GM12878 (cell line): ENCODE measurements around the gene EIF3A. TPM values are rescaled to one million over a fixed set of nuclear protein-coding genes. Genes with fewer than 3 reads are reported as not detected.
A peak's percentile ranks its signal among the peaks of the same experiment; 100 is the strongest.

ENCODE experiments used
- ATAC-seq: fragments of 200-7000 bp; cut with Tn5 transposase; 3 replicates; pipeline ENCODE4 v1.9.1; 2020; ENCODE audit warnings: mild to moderate bottlenecking, moderate library complexity
- BruUV-seq: library from RNA; stranded (reverse); fragments of 400-500 nt; replicated peaks from 2 replicates; lab custom pipeline; 2021; lab: Mats Ljungman, UMichigan
- CTCF ChIA-PET: fragments of 300-600 bp; sonication (Branson Sonifier 250); formaldehyde crosslinking; extraction: SDS; loops from one replicate; lab custom pipeline; 2021; ENCODE audit warnings: inconsistent platforms; lab: Yijun Ruan, JAX
- POLR2A ChIA-PET: fragments of 350-600 bp; formaldehyde crosslinking; extraction: SDS; loops from one replicate; lab custom pipeline; 2021; ENCODE audit warnings: inconsistent platforms; lab: Charles Lee
- RAD21 ChIA-PET: fragments of 300-600 bp; sonication (Branson Sonifier 250); formaldehyde crosslinking; loops from one replicate; lab custom pipeline; 2023; ENCODE audit warnings: antibody characterized with exemption; ENCODE audit not compliant: unreplicated experiment; lab: Charles Lee
- SMC1A ChIA-PET: fragments of 300-600 bp; sonication (Branson Sonifier 250); formaldehyde crosslinking; loops from one replicate; lab custom pipeline; 2023; ENCODE audit not compliant: unreplicated experiment, uncharacterized antibody; lab: Charles Lee
- DNase-seq: peaks from one replicate; pipeline ENCODE4 v3.0.0-alpha.2; 2011; ENCODE audit warnings: low read depth, low spot score
- FAIRE-seq: peaks from 3 replicates; lab custom pipeline; 2011; peaks lifted over from hg19 to GRCh38; lab: Jason Lieb, UNC
- H2AFZ ChIP-seq: 2 replicates; pipeline ENCODE4 v1.6.0; 2011; ENCODE audit warnings: low read depth, low read length, control low read depth; ENCODE audit not compliant: control insufficient read depth
- H3K27ac ChIP-seq: 2 replicates; pipeline ENCODE4 v1.5.1; 2011; ENCODE audit warnings: control low read depth; ENCODE audit not compliant: control insufficient read depth, insufficient read depth
- H3K27me3 ChIP-seq, 2 experiments: replicated peaks in 1 of 2; 2 replicates each; pipeline versions ENCODE4 v1.6.0 to v1.6.1; 2011; ENCODE audit warnings: low read length in 1 of 2; ENCODE audit not compliant: control insufficient read depth in 2 of 2, insufficient read depth in 2 of 2
- H3K36me3 ChIP-seq, 2 experiments: 2 replicates each; pipeline ENCODE4 v1.5.1; 2011; ENCODE audit warnings: low read length in 1 of 2; ENCODE audit not compliant: control insufficient read depth in 2 of 2, insufficient read depth in 2 of 2
- H3K4me1 ChIP-seq: 2 replicates; pipeline ENCODE4 v1.6.1; 2011; ENCODE audit warnings: mild to moderate bottlenecking, low read length, moderate library complexity, mixed read lengths; ENCODE audit not compliant: control insufficient read depth, insufficient read depth
- H3K4me2 ChIP-seq: 2 replicates; pipeline ENCODE4 v1.6.0; 2011; ENCODE audit warnings: control low read depth; ENCODE audit not compliant: control insufficient read depth, insufficient read depth
- H3K4me3 ChIP-seq: fragments of 200-600 bp; sonication (generic); 2 replicates; pipeline ENCODE4 v1.5.1; 2016
- H3K79me2 ChIP-seq: 2 replicates; pipeline ENCODE4 v1.6.0; 2011; ENCODE audit warnings: low read length; ENCODE audit not compliant: control insufficient read depth, insufficient read depth
- H3K9ac ChIP-seq: 2 replicates; pipeline ENCODE4 v1.8.0; 2011; ENCODE audit warnings: low read length, control low read depth, mixed read lengths; ENCODE audit not compliant: control insufficient read depth, insufficient read depth
- H3K9me3 ChIP-seq: replicated peaks from 3 replicates; pipeline ENCODE4 v1.5.1; 2011; ENCODE audit warnings: mild to moderate bottlenecking, low read length; ENCODE audit not compliant: control insufficient read depth, insufficient read depth
- H4K20me1 ChIP-seq: 2 replicates; pipeline ENCODE4 v1.6.0; 2011; ENCODE audit not compliant: control insufficient read depth, insufficient read depth
- ATF7 ChIP-seq: fragments of 450-650 bp; IDR thresholded peaks from 2 replicates; pipeline ENCODE4 v1.6.1; 2016; ENCODE audit warnings: low read depth, mild to moderate bottlenecking
- BCL3 ChIP-seq: IDR thresholded peaks from 2 replicates; pipeline ENCODE4 v1.6.1; 2011; ENCODE audit warnings: borderline replicate concordance, low read depth, mild to moderate bottlenecking, moderate library complexity, low read length; ENCODE audit not compliant: insufficient read depth, poor library complexity, severe bottlenecking
- CBX3 ChIP-seq: fragments of 200-600 bp; sonication (generic); IDR thresholded peaks from 2 replicates; pipeline ENCODE4 v1.6.1; 2016; ENCODE audit warnings: low read depth, borderline replicate concordance
- CEBPB ChIP-seq, 2 experiments: fragments of 150-350 bp in 1 of 2; IDR thresholded peaks; 2 replicates each; pipeline ENCODE4 v1.6.1; 2012 to 2014; ENCODE audit warnings: low read depth in 2 of 2, low read length in 2 of 2, borderline replicate concordance in 1 of 2, inconsistent platforms in 1 of 2
- E2F8 ChIP-seq: fragments of 450-650 bp; IDR thresholded peaks from 2 replicates; pipeline ENCODE4 v1.6.1; 2018; ENCODE audit warnings: mild to moderate bottlenecking, low read depth, moderate library complexity; ENCODE audit not compliant: partially characterized antibody
- EP300 ChIP-seq, 2 experiments: fragments of 150-350 bp in 1 of 2; IDR thresholded peaks; 2 replicates each; pipeline ENCODE4 v1.6.1; 2011 to 2012; ENCODE audit warnings: low read depth in 2 of 2, low read length in 2 of 2, borderline replicate concordance in 1 of 2, improper control_type of control experiment in 1 of 2, inconsistent platforms in 1 of 2; ENCODE audit not compliant: control insufficient read depth in 1 of 2
- GATAD2B ChIP-seq: fragments of 450-650 bp; conservative IDR thresholded peaks from 2 replicates; pipeline ENCODE4 v1.6.1; 2017; ENCODE audit warnings: low read depth, mild to moderate bottlenecking, moderate library complexity
- KLF5 ChIP-seq: fragments of 450-650 bp; IDR thresholded peaks from 2 replicates; pipeline ENCODE4 v1.6.1; 2014; ENCODE audit warnings: mild to moderate bottlenecking; ENCODE audit not compliant: partially characterized antibody
- MLLT1 ChIP-seq: fragments of 450-650 bp; IDR thresholded peaks from 2 replicates; pipeline ENCODE4 v1.6.1; 2016; ENCODE audit warnings: mild to moderate bottlenecking
- NFXL1 ChIP-seq: fragments of 450-650 bp; IDR thresholded peaks from 2 replicates; pipeline ENCODE4 v1.6.1; 2017; ENCODE audit warnings: antibody characterized with exemption, mild to moderate bottlenecking, borderline replicate concordance
- RFX5 ChIP-seq: IDR thresholded peaks from 2 replicates; pipeline ENCODE4 v1.6.1; 2011; ENCODE audit warnings: low read depth, low read length, improper control_type of control experiment
- SRF ChIP-seq, 2 experiments: IDR thresholded peaks; 2 replicates each; pipeline ENCODE4 v1.6.1; 2011; ENCODE audit warnings: low read depth in 2 of 2, low read length in 2 of 2, mild to moderate bottlenecking in 1 of 2, moderate library complexity in 1 of 2
- USF1 ChIP-seq: IDR thresholded peaks from 2 replicates; pipeline ENCODE4 v1.6.1; 2011; ENCODE audit warnings: borderline replicate concordance, low read depth, mild to moderate bottlenecking, moderate library complexity, mixed read lengths, low read length; ENCODE audit not compliant: insufficient read depth; ENCODE audit errors: extremely low read length
- WGBS: methylation state at CpG from one replicate; pipeline ENCODE4 v1.1.6; 2016; ENCODE audit warnings: low lambda C conversion rate; ENCODE audit not compliant: insufficient replicate concordance, insufficient coverage; ENCODE audit errors: missing lambda C conversion rate; 5-methylcytosine and 5-hydroxymethylcytosine counted together
- in situ Hi-C: fragments of 300-500 bp; cut with MboI; formaldehyde crosslinking; loops from 9 replicates; pipeline ENCODE4 v1.14.3; 2018; ENCODE audit warnings: mixed read lengths
- intact Hi-C: fragments of 100-400 bp; cut with micrococcal nuclease; formaldehyde crosslinking; loops from one replicate; pipeline ENCODE4 v1.14.2; 2022; ENCODE audit not compliant: unreplicated experiment
- polyA plus RNA-seq, 11 experiments: library from polyadenylated mRNA; depleted of rRNA in 4 of 11; unstranded in 6 of 11; stranded (reverse) in 5 of 11; fragments of >200 nt; fragmentation: Nextera tagmentation in 4 of 11; fragmentation: Illumina TruSeq in 1 of 11; extraction: Ambion mirVana in 4 of 11; extraction: Trizol in 1 of 11; gene quantifications; 1 replicate in 1 of 11; 2 replicates in 10 of 11; pipeline versions ENCODE4 v1.2.1 to v1.2.3, GENCODE V29; 2011 to 2016; ENCODE audit warnings: inconsistent platforms in 2 of 11, missing spikeins in 2 of 11, low read depth in 1 of 11
- total RNA-seq, 4 experiments: library from RNA; depleted of rRNA in 3 of 4; stranded (reverse); fragments of >200 nt in 3 of 4; fragmentation: Illumina TruSeq in 1 of 4; extraction: Trizol in 1 of 4; gene quantifications; 2 replicates each; pipeline versions ENCODE4 v1.2.1 to v1.2.3, GENCODE V29; 2013 to 2021

The EIF3A gene
- total and polyA plus RNA-seq, 10 of the 15 experiments (the other 5 are each of a cell fraction or from before 2014, with no cell fraction given) = 42.3 to 195 (median 96.3) TPM

GRCh38 chr10:119090026-119090795 is 9.6 kb upstream of the EIF3A start (continued):
- TF ChIP-seq BCL3 (no peak), NFXL1 (no peak), SRF (IDR thresholded peaks at IDR 0.05; ENCODE audit: low read depth in 2 of 2, low read length in 2 of 2) (no peak), EP300 (IDR thresholded peaks at IDR 0.05; ENCODE audit: borderline replicate concordance in 1 of 2, control insufficient read depth in 1 of 2, low read depth in 2 of 2, low read length in 2 of 2) (no peak)

GRCh38 chr10:119087271-119087882 is 6.8 kb upstream of the EIF3A start:
- in situ Hi-C loops = no loop called here
- no peak for DNase-seq
- peak overlapping the region; percentile 45; the same call in 1 of the 2 replicates for H2AFZ ChIP-seq
- H3K4me1 ChIP-seq = peaks cover 37% of the 10 kb centered on the region
- ATAC-seq = peak; percentile 11
- BruUV-seq = no TSS peak
- H3K4me3 ChIP-seq = no peak overlapping the region
- whole genome bisulfite sequencing = 31% methylated on average over 4 of the region's 4 CpGs
- ChIA-PET CTCF (interaction anchor here (1.2 kb wide), 1 partner anchor 358 kb away, joined by 3 read pairs; no protein-coding TSS in a partner anchor), SMC1A (interaction anchor here (0.6 kb wide), 1 partner anchor 506 kb away, joined by 3 read pairs; no protein-coding TSS in a partner anchor), POLR2A (interaction anchor here (0.7 kb wide), 1 partner anchor 406 kb away, joined by 4 read pairs; no protein-coding TSS in a partner anchor), RAD21 (interaction anchor here (1.1 to 1.5 kb wide), 2 partner anchors 14 to 107 kb away, joined by 3 read pairs; no protein-coding TSS in a partner anchor)
- no peaks in the 10 kb centered on the region for H3K36me3 ChIP-seq
- H3K4me2 ChIP-seq = peak overlapping the region; percentile 54
- H3K9me3 ChIP-seq = no peaks in the 10 kb centered on the region
- no peak for FAIRE-seq
- no peaks in the 10 kb centered on the region for H3K79me2 ChIP-seq
- no peaks in the 10 kb centered on the region for H3K27me3 ChIP-seq
- intact Hi-C loops = no loop called here
- H3K27ac ChIP-seq = no peak overlapping the region
- H4K20me1 ChIP-seq = no peaks in the 10 kb centered on the region
- no peak overlapping the region for H3K9ac ChIP-seq
- TF ChIP-seq GATAD2B = no peak
- TF ChIP-seq MLLT1 = no peak
- TF ChIP-seq RFX5 = no peak
- TF ChIP-seq CEBPB (IDR thresholded peaks at IDR 0.05; ENCODE audit: borderline replicate concordance in 1 of 2, low read depth in 2 of 2, low read length in 2 of 2) = no peak
- no peak for TF ChIP-seq CBX3
- no peak for TF ChIP-seq KLF5
- TF ChIP-seq ATF7 = no peak
- no peak for TF ChIP-seq USF1
- TF ChIP-seq E2F8 = no peak
